ENCODE data around the gene DIAPH1. TPM values are rescaled to one million over a fixed set of nuclear protein-coding genes. Genes with fewer than 3 reads are reported as not detected.

DIAPH1 gene
- total RNA-seq, 1 donor from 2014 or later: 16.7 TPM

GRCh38 chr5:141528291-141528984 is 90.4 kb downstream of the DIAPH1 start:
- peak overlapping the region; percentile 80 for H3K27ac ChIP-seq (ENCODE audit: low read depth, low read length)
- peak overlapping the region in 2 of 3 donors; percentile 40 to 60 for H3K9ac ChIP-seq (ENCODE audit: low read depth in 1 of 3, low read length in 3 of 3)
- H3K9me3 ChIP-seq (ENCODE audit: control insufficient read depth in 3 of 3, low read length in 3 of 3): no peaks in the 10 kb centered on the region
- H3K4me3 ChIP-seq (ENCODE audit: low read length in 3 of 3): no peak overlapping the region
- no peaks in the 10 kb centered on the region for H3K27me3 ChIP-seq (ENCODE audit: control insufficient read depth in 3 of 3, insufficient read depth in 3 of 3, low read length in 3 of 3)
- peaks cover 29 to 61% (median 38%) of the 10 kb centered on the region in 3 donors for H3K36me3 ChIP-seq (ENCODE audit: control insufficient read depth in 3 of 3, insufficient read depth in 3 of 3, low read length in 3 of 3)
- H3K4me1 ChIP-seq (ENCODE audit: control insufficient read depth in 3 of 3, insufficient read depth in 3 of 3, low read length in 3 of 3): peaks cover 35 to 39% (median 38%) of the 10 kb centered on the region in 3 donors

- Histone ChIP-seq H3K27me3 (ENCODE audit: control insufficient read depth in 3 of 3, insufficient read depth in 3 of 3, low read length in 3 of 3) (no peaks in the 10 kb centered on the region), H3K27ac (ENCODE audit: low read depth, low read length) (no peak overlapping the region), H3K4me3 (ENCODE audit: low read length in 3 of 3) (no peak overlapping the region), H3K9ac (ENCODE audit: low read depth in 1 of 3, low read length in 3 of 3) (no peak overlapping the region), H3K9me3 (ENCODE audit: control insufficient read depth in 3 of 3, low read length in 3 of 3) (no peaks in the 10 kb centered on the region), H3K36me3 (ENCODE audit: control insufficient read depth in 3 of 3, insufficient read depth in 3 of 3, low read length in 3 of 3) (peaks cover 25 to 58% (median 42%) of the 10 kb centered on the region in 3 donors), H3K4me1 (ENCODE audit: control insufficient read depth in 3 of 3, insufficient read depth in 3 of 3, low read length in 3 of 3) (peaks cover 43 to 48% (median 48%) of the 10 kb centered on the region in 3 donors)
These were observed 91.4 kb downstream of the DIAPH1 start for GRCh38 chr5:141527426-141527825.

- peaks cover 61 to 66% (median 65%) of the 10 kb centered on the region in 3 donors for H3K4me1 ChIP-seq (ENCODE audit: control insufficient read depth in 3 of 3, insufficient read depth in 3 of 3, low read length in 3 of 3)
- no peaks in the 10 kb centered on the region for H3K9me3 ChIP-seq (ENCODE audit: control insufficient read depth in 3 of 3, low read length in 3 of 3)
- H3K36me3 ChIP-seq (ENCODE audit: control insufficient read depth in 3 of 3, insufficient read depth in 3 of 3, low read length in 3 of 3): peaks cover 24 to 48% (median 39%) of the 10 kb centered on the region in 3 donors
- no peak overlapping the region for H3K9ac ChIP-seq (ENCODE audit: low read depth in 1 of 3, low read length in 3 of 3)
- H3K27me3 ChIP-seq (ENCODE audit: control insufficient read depth in 3 of 3, insufficient read depth in 3 of 3, low read length in 3 of 3): no peaks in the 10 kb centered on the region
- H3K4me3 ChIP-seq (ENCODE audit: low read length in 3 of 3): no peak overlapping the region
- peak overlapping the region; percentile 59 for H3K27ac ChIP-seq (ENCODE audit: low read depth, low read length)
These were observed 93.1 kb downstream of the DIAPH1 start for GRCh38 chr5:141525653-141526052.

GRCh38 chr5:141524604-141525597 is 93.9 kb downstream of the DIAPH1 start:
- peak overlapping the region in 2 of 3 donors; percentile 1 to 16 for H3K9ac ChIP-seq (ENCODE audit: low read depth in 1 of 3, low read length in 3 of 3)
- H3K4me3 ChIP-seq (ENCODE audit: low read length in 3 of 3): peak overlapping the region in 1 of 3 donors; percentile 12
- H3K9me3 ChIP-seq (ENCODE audit: control insufficient read depth in 3 of 3, low read length in 3 of 3): no peaks in the 10 kb centered on the region
- peak overlapping the region; percentile 59 for H3K27ac ChIP-seq (ENCODE audit: low read depth, low read length)
- H3K4me1 ChIP-seq (ENCODE audit: control insufficient read depth in 3 of 3, insufficient read depth in 3 of 3, low read length in 3 of 3): peaks cover 68 to 71% (median 71%) of the 10 kb centered on the region in 3 donors
- peaks cover 24 to 48% (median 39%) of the 10 kb centered on the region in 3 donors for H3K36me3 ChIP-seq (ENCODE audit: control insufficient read depth in 3 of 3, insufficient read depth in 3 of 3, low read length in 3 of 3)
- no peaks in the 10 kb centered on the region for H3K27me3 ChIP-seq (ENCODE audit: control insufficient read depth in 3 of 3, insufficient read depth in 3 of 3, low read length in 3 of 3)

GRCh38 chr5:141523991-141524390 is 94.8 kb downstream of the DIAPH1 start:
- Histone ChIP-seq H3K27me3 (ENCODE audit: control insufficient read depth in 3 of 3, insufficient read depth in 3 of 3, low read length in 3 of 3) (no peaks in the 10 kb centered on the region), H3K9ac (ENCODE audit: low read depth in 1 of 3, low read length in 3 of 3) (peak overlapping the region in 2 of 3 donors; percentile 1 to 30), H3K36me3 (ENCODE audit: control insufficient read depth in 3 of 3, insufficient read depth in 3 of 3, low read length in 3 of 3) (peaks cover 21 to 47% (median 45%) of the 10 kb centered on the region in 3 donors), H3K27ac (ENCODE audit: low read depth, low read length) (peak overlapping the region; percentile 59), H3K9me3 (ENCODE audit: control insufficient read depth in 3 of 3, low read length in 3 of 3) (no peaks in the 10 kb centered on the region), H3K4me3 (ENCODE audit: low read length in 3 of 3) (peak overlapping the region in 1 of 3 donors; percentile 31), H3K4me1 (ENCODE audit: control insufficient read depth in 3 of 3, insufficient read depth in 3 of 3, low read length in 3 of 3) (peaks cover 68 to 71% (median 71%) of the 10 kb centered on the region in 3 donors)

GRCh38 chr5:141522301-141522700 is 96.5 kb downstream of the DIAPH1 start:
- Histone ChIP-seq H3K4me3 (ENCODE audit: low read length in 3 of 3) (no peak overlapping the region), H3K36me3 (ENCODE audit: control insufficient read depth in 3 of 3, insufficient read depth in 3 of 3, low read length in 3 of 3) (peaks cover 16 to 42% (median 33%) of the 10 kb centered on the region in 3 donors), H3K4me1 (ENCODE audit: control insufficient read depth in 3 of 3, insufficient read depth in 3 of 3, low read length in 3 of 3) (peaks cover 71 to 77% (median 75%) of the 10 kb centered on the region in 3 donors), H3K9me3 (ENCODE audit: control insufficient read depth in 3 of 3, low read length in 3 of 3) (no peaks in the 10 kb centered on the region), H3K9ac (ENCODE audit: low read depth in 1 of 3, low read length in 3 of 3) (peak overlapping the region; percentile 33 to 66 (median 34)), H3K27me3 (ENCODE audit: control insufficient read depth in 3 of 3, insufficient read depth in 3 of 3, low read length in 3 of 3) (no peaks in the 10 kb centered on the region), H3K27ac (ENCODE audit: low read depth, low read length) (peak overlapping the region; percentile 96)

GRCh38 chr5:141521244-141521781 is 97.5 kb downstream of the DIAPH1 start:
- Histone ChIP-seq H3K36me3 (ENCODE audit: control insufficient read depth in 3 of 3, insufficient read depth in 3 of 3, low read length in 3 of 3) (peaks cover 17 to 42% (median 28%) of the 10 kb centered on the region in 3 donors), H3K4me1 (ENCODE audit: control insufficient read depth in 3 of 3, insufficient read depth in 3 of 3, low read length in 3 of 3) (peaks cover 81 to 87% (median 85%) of the 10 kb centered on the region in 3 donors), H3K27me3 (ENCODE audit: control insufficient read depth in 3 of 3, insufficient read depth in 3 of 3, low read length in 3 of 3) (no peaks in the 10 kb centered on the region), H3K27ac (ENCODE audit: low read depth, low read length) (peak overlapping the region; percentile 96), H3K9ac (ENCODE audit: low read depth in 1 of 3, low read length in 3 of 3) (peak overlapping the region; percentile 33 to 66 (median 37)), H3K9me3 (ENCODE audit: control insufficient read depth in 3 of 3, low read length in 3 of 3) (no peaks in the 10 kb centered on the region), H3K4me3 (ENCODE audit: low read length in 3 of 3) (peak overlapping the region in 2 of 3 donors; percentile 23 to 26)

- H3K4me1 ChIP-seq (ENCODE audit: control insufficient read depth in 3 of 3, insufficient read depth in 3 of 3, low read length in 3 of 3): peaks cover 89 to 95% (median 94%) of the 10 kb centered on the region in 3 donors
- H3K9ac ChIP-seq (ENCODE audit: low read depth in 1 of 3, low read length in 3 of 3): no peak overlapping the region
- H3K27ac ChIP-seq (ENCODE audit: low read depth, low read length): peak overlapping the region; percentile 96
- H3K36me3 ChIP-seq (ENCODE audit: control insufficient read depth in 3 of 3, insufficient read depth in 3 of 3, low read length in 3 of 3): peaks cover 13 to 38% (median 27%) of the 10 kb centered on the region in 3 donors
- H3K4me3 ChIP-seq (ENCODE audit: low read length in 3 of 3): no peak overlapping the region
- H3K9me3 ChIP-seq (ENCODE audit: control insufficient read depth in 3 of 3, low read length in 3 of 3): no peaks in the 10 kb centered on the region
- no peaks in the 10 kb centered on the region for H3K27me3 ChIP-seq (ENCODE audit: control insufficient read depth in 3 of 3, insufficient read depth in 3 of 3, low read length in 3 of 3)
These were observed 98.9 kb downstream of the DIAPH1 start for GRCh38 chr5:141519605-141520565.

GRCh38 chr5:141518618-141519015 is 100.2 kb downstream of the DIAPH1 start:
- Histone ChIP-seq H3K9ac (ENCODE audit: low read depth in 1 of 3, low read length in 3 of 3) (no peak overlapping the region), H3K27ac (ENCODE audit: low read depth, low read length) (peak overlapping the region; percentile 96)

More at GRCh38 chr5:141518618-141519015, 100.2 kb downstream of the DIAPH1 start:
- Histone ChIP-seq H3K4me3 (ENCODE audit: low read length in 3 of 3) (no peak overlapping the region), H3K27me3 (ENCODE audit: control insufficient read depth in 3 of 3, insufficient read depth in 3 of 3, low read length in 3 of 3) (no peaks in the 10 kb centered on the region), H3K9me3 (ENCODE audit: control insufficient read depth in 3 of 3, low read length in 3 of 3) (no peaks in the 10 kb centered on the region), H3K4me1 (ENCODE audit: control insufficient read depth in 3 of 3, insufficient read depth in 3 of 3, low read length in 3 of 3) (peaks cover 89 to 95% (median 94%) of the 10 kb centered on the region in 3 donors), H3K36me3 (ENCODE audit: control insufficient read depth in 3 of 3, insufficient read depth in 3 of 3, low read length in 3 of 3) (peaks cover 9 to 29% (median 21%) of the 10 kb centered on the region in 3 donors)
